HG02642 (cell line): ENCODE results near the gene ATCAY.
"Not testable (repeated sequence)": the region's sequence is repeated elsewhere in the genome, so short reads cannot be mapped to it uniquely, and the experiment has no call there.

Experiments used
- ATAC-seq: cut with Tn5 transposase; IDR thresholded peaks from one replicate; pipeline ENCODE4 v1.9.1; 2021; ENCODE audit warnings: mild to moderate bottlenecking; ENCODE audit not compliant: unreplicated experiment, poor library complexity

Gene ATCAY

GRCh38 chr19:3852614-3853254, 27.8 kb upstream of the ATCAY start:
- ATAC-seq, result no peak

DNA sequence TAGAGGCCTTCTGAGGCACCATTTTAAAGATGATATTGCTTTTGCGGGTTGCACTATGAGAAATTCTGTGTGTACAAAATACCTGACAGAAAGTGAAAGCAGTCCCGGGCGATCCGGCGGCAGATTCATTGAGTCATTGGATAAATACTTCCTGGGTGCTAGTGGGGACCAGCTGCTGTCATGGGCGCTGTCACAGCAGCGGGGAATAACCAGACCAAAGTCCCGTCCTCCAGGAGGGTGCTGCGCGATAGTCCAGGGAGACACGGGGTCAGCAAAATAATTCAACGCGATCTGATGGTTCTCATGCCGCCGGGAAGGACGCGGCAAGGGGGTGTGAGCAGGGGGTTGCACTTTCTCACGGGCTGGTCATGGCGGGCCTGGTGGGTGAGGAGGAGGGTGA, 25.2 kb upstream of the ATCAY start:
- no peak for ATAC-seq

GRCh38 chr19:3857449-3858003, 23.0 kb upstream of the ATCAY start:
- no peak for ATAC-seq

DNA sequence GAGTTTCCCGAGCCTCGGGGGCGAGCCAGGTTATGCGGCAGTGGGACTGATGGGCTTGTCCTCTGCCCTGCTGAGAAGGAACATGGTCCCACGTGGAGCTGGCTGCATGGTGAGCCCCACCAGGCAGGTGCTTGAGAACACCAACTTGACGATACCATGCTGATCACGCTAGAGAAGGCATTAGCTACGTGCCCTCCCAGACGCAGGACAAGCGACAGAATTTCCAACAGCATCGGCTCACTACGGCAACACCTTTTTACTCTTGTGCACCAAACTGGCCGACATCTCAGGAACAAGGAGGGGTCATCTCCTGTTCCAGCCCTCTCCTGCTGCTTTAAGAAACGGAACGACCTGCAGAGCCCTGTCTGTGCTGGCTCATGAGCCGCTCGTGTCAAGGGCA, 20.0 kb upstream of the ATCAY start:
- ATAC-seq, result no peak

DNA sequence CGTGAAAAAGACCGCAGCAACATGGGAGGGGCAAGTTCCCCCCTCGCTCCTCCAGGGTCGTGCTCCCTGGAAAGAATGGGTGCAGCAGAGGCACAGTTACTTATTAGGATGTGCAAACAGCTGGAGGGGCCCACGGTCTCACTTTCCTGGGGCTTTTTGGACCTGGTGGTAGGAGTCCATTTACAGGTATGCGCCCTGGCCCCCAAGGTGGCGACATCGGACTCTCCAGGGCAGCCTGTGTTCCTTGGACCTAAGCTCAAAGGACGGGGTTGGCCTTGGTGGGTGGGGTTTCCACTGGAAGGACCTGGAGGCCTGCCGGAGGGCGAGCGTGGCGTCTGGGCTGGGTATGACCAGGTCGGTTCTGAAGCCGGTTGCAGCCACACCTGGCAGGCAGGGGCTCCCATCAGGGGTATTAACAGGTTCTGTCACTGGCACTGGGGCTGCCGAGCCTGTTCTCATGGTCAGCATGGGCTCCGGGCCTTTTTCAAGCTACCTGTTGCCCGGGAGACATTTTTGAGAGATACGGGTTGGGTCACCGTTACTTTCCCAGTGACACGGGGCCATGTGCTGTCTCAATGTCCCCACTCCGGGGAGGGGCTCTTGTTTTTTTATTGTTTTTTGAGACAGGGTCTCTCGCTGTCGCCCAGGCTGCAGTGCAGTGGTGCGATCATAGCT, 17.5 kb upstream of the ATCAY start:
- no peak for ATAC-seq

DNA sequence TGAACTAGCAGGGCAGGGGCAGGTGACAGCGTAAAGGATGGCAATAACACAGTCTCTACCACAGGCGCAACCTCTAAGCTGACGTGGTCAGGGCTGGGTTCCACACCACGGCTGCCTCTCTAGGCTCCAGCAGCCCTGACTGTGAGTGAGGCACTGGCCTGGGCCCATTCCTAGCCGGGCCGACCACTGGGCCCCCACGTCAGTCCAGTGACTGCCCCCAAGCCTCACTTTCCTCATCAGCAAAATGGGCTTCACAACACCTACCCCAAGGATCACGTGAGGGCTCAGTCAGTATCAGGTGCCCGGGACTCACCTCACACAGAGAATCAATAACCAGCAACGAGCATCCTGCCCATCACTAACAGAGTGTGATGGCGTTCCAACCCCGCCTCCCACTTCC, 16.8 kb upstream of the ATCAY start:
- ATAC-seq, result no peak

- no peak for ATAC-seq
Observed at GRCh38 chr19:3866910-3867638, 13.4 kb upstream of the ATCAY start.

GRCh38 chr19:3867971-3868769, 12.3 kb upstream of the ATCAY start:
- no peak for ATAC-seq

- no peak for ATAC-seq
Observed at GRCh38 chr19:3868770-3869456, 11.6 kb upstream of the ATCAY start, which contains the start of gene ZFR2. TSS of gene ZFR2 (minus strand) at chr19:3869038. CDS start at chr19:3869017, 21 bp downstream.

GRCh38 chr19:3873151-3873550, 7.3 kb upstream of the ATCAY start:
- ATAC-seq, result no peak

- not testable (repeated sequence) for ATAC-seq
Observed at GRCh38 chr19:3874695-3875094, 5.8 kb upstream of the ATCAY start.

GRCh38 chr19:3879656-3880055, 829 bp upstream of the ATCAY start:
- ATAC-seq, result no peak

DNA sequence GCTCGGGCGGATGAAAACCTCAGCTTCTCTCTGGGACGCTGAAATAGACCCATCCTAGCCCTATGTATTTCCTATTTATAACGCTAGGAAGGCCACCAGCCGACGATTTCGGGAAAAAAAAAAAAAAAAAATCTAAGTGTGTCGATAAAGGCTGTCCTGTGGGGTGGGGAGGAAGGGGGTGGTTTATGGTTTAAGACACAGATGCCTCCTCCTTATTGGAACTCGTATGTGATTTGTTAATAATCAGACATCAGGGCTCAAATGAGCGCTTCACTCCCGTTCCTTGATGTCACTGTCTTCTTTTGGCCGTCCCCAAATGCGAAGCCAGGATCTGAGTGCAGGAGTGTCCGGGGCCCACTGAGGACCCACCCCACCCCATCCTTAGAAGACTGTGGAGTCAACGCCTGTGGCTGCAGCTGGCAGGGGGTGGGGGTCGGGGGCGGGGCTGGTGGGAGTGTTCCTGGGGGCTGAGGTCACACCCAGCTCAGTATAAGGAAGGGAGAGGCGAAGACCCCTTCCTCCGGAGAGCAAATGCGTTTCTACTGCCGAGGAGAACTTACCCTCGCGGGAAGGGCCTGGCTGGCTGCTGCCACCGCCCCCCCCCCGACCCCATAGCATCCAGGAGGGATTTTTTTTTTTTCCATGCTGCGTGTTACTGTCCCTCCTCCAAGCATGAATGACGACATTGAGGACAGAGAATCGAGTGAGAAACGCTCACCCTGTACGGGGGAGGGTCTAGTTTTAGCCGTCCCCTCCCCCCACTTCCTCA, 971 bp downstream of the ATCAY start:
- no peak for ATAC-seq

- ATAC-seq, result no peak
Observed at GRCh38 chr19:3882041-3882384, 1.5 kb downstream of the ATCAY start.

DNA sequence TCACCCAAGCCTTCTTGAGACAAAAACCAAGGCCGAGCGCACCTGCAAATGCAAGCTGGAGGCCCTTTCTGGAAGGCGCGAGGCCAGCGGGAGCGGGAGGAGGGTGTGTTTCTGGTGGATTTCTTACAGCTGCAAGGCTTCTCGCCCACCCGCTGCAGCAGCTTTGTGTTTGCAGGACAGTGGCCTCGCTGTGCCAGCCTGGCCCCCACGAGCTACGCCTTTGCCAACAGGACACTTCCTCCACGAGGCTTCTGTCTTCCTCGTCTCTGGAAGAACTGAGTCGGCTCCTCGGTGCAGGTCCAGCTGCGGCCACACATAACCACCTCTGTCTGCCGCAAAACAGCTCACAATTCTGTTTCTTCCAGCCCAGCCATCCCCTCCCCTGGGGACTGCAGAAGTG, 10.1 kb downstream of the ATCAY start:
- no peak for ATAC-seq

DNA sequence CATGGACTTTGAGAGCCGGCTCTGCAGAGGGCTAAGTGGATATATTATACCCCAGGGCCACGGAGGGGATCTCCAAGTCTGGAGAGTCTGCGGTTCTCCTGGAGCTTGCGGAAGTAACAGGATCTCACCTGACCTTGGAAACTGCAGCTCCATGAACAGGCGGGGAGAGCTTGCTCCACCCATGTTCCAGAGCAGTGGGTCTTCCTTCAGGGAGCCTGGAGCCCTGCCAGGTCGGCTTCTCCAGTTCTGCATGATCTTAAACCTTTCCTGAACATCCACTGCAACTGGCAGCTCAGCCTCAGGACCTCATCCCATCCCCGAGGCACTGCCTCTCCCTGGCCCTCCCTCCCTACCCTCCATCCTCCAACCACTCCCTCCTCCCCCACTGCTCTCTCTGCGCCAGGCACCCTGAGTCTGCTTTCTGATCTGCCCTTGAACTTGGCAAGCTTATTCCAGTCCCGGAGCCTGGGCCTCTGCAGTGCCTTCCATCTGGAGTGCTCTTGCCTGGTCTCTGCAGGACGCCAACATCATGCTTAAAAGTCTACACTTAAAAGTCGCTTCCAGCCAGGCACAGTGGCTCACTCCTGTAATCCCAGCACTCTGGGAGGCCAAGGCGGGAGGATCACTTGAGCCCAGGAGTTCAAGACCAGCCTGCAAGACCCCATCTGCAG, 13.2 kb downstream of the ATCAY start:
- no peak for ATAC-seq

- ATAC-seq, result not testable (repeated sequence)
Observed at GRCh38 chr19:3894959-3895358, 14.5 kb downstream of the ATCAY start.

DNA sequence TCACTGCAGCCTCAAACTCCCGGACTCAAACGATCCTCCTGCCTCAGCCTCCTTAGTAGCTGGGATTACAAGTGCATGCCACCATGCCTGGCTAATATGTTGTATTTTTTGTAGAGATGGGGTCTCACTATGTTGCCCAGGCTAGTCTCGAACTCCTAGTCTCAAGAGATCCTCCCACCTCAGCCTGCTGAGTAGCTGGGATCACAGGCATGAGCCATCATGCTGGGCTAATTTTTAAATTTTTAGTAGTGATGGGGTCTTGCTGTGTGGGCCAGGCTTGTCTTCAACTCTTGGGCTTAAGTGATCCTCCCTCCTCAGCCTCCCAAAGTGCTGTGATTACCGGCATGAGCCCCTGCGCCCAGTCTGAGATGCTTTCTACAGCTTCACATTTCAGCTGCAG, 15.3 kb downstream of the ATCAY start:
- ATAC-seq, result no peak

- no peak for ATAC-seq
Observed at GRCh38 chr19:3897936-3898335, 17.5 kb downstream of the ATCAY start.
